GM12891 (cell line): ENCODE measurements around the gene ANO10.

Experiments used
- PAX5 ChIP-seq: IDR thresholded peaks from 2 replicates; pipeline ENCODE4 v1.6.1; 2011; ENCODE audit warnings: low read length, moderate library complexity, mild to moderate bottlenecking; ENCODE audit not compliant: insufficient read depth, severe bottlenecking
- POLR2A ChIP-seq: IDR thresholded peaks from 2 replicates; pipeline ENCODE4 v1.6.1; 2011; ENCODE audit warnings: low read depth, low read length, control low read depth
- POLR2AphosphoS5 ChIP-seq: IDR thresholded peaks from 2 replicates; pipeline ENCODE4 v1.6.1; 2011; ENCODE audit warnings: low read depth, low read length, control low read depth

- no peak for TF ChIP-seq POLR2A
- no peak for TF ChIP-seq PAX5
- no peak for TF ChIP-seq POLR2AphosphoS5
These were observed 95.7 kb downstream of the ANO10 start for GRCh38 chr3:43525941-43526607.
